IgD-negative memory B cell (primary cell): Measurements from ENCODE around the gene EPC1. TPM values are rescaled to one million over a fixed set of nuclear protein-coding genes. Genes with fewer than 3 reads are reported as not detected.
A peak's percentile ranks its signal among the peaks of the same experiment; 100 is the strongest.

Experiments used
- H3K27ac Mint-ChIP-seq, 3 donors: one replicate each; pipeline ENCODE4 v1.8.0; 2020 to 2022; ENCODE audit warnings: mild to moderate bottlenecking in 3 of 3, mixed read lengths in 3 of 3, moderate library complexity in 1 of 3
- H3K27me3 Mint-ChIP-seq: one replicate; pipeline ENCODE4 v1.8.0; 2021; ENCODE audit warnings: mixed read lengths
- H3K36me3 Mint-ChIP-seq: one replicate; pipeline ENCODE4 v1.8.0; 2020; ENCODE audit warnings: mild to moderate bottlenecking, mixed read lengths
- H3K4me1 Mint-ChIP-seq, 3 donors: one replicate each; pipeline ENCODE4 v1.8.0; 2020 to 2022; ENCODE audit warnings: mixed read lengths in 3 of 3, mild to moderate bottlenecking in 1 of 3
- H3K4me3 Mint-ChIP-seq, 4 donors: one replicate each; pipeline ENCODE4 v1.8.0; 2020 to 2022; ENCODE audit warnings: mild to moderate bottlenecking in 4 of 4, mixed read lengths in 4 of 4, moderate library complexity in 3 of 4
- H3K9me3 Mint-ChIP-seq, 3 donors: one replicate each; pipeline ENCODE4 v1.8.0; 2020 to 2021; ENCODE audit warnings: mixed read lengths in 3 of 3, mild to moderate bottlenecking in 1 of 3
- polyA plus RNA-seq: library from polyadenylated mRNA; unstranded; fragments of 300-500 nt; fragmentation: Illumina TruSeq; gene quantifications from one replicate; pipeline ENCODE4 v1.2.3, GENCODE V29; 2021

Gene EPC1
- polyA plus RNA-seq, 1 donor from 2014 or later: 78.9 TPM

DNA sequence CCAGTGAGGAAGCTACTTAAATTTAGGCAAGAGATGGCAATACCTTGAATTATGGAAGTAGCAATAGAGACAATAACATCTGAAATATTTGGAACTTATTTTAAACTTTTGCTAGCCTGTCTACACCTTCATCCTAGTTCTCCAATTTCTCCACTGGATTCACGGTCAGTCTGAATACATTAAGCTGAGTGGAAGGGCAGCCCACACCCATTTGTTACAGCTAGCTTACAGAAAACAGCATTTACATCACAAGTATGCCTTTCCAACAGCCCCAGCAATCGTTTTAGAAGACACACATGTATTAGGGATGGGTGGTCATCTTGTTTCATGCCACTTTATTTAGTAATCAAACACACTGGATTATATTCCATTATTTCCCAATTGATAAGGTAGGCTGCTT lies 16.7 kb downstream of the EPC1 start:
- Mint-ChIP-seq H3K9me3 (no peaks in the 10 kb centered on the region), H3K4me3 (no peak overlapping the region), H3K27ac (peak overlapping the region in 1 of 3 donors; percentile 33), H3K27me3 (no peaks in the 10 kb centered on the region), H3K36me3 (no peaks in the 10 kb centered on the region), H3K4me1 (peaks cover 71 to 88% (median 71%) of the 10 kb centered on the region in 3 donors)

DNA sequence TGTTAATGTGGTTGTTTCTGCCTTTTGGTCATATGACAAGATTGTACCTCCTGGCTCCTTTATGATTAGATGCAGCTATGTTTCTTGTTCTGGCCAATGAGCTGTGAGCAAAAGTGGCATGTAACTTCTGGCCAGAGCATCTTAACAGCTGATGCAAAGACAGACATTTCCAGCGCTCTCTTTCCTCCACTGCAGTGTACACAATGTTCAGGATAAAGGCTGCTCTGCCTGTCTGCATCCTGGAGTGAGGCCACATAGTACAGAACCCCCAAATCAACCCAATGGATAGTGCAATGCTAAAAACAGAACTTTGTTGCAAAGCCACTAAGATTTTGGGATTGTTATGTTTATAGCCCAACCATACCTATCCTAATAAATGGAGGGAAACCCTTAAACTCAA lies 17.9 kb downstream of the EPC1 start:
- H3K27ac Mint-ChIP-seq: peak overlapping the region in 2 of 3 donors; percentile 72
- no peaks in the 10 kb centered on the region for H3K9me3 Mint-ChIP-seq
- H3K27me3 Mint-ChIP-seq: no peaks in the 10 kb centered on the region
- H3K4me1 Mint-ChIP-seq: peaks cover 62 to 81% (median 71%) of the 10 kb centered on the region in 3 donors
- no peaks in the 10 kb centered on the region for H3K36me3 Mint-ChIP-seq
- H3K4me3 Mint-ChIP-seq: peak overlapping the region in 1 of 4 donors; percentile 41

DNA sequence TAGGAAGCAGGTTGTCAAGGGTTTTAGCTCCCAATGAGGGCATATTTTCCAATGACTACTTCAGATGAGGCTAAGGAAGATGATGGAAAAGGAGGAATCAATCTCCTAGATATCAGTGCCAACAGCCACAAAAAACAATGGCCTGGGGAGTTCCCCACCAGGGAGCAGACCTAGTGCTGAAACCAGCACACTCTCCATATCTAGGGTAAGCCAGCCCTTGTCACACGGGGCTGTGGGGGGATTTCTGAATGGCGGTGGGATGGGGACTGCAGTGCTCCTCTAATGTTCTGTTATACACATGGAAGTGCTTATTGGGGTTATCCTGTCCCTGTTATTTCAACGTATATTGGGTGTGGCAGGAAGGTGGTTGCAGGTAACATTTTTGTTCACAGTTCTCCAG lies 18.5 kb downstream of the EPC1 start:
- Mint-ChIP-seq H3K27ac (peak overlapping the region in 2 of 3 donors; percentile 72), H3K27me3 (no peaks in the 10 kb centered on the region), H3K4me3 (peak overlapping the region in 1 of 4 donors; percentile 13), H3K9me3 (no peaks in the 10 kb centered on the region), H3K36me3 (peaks cover 1% of the 10 kb centered on the region), H3K4me1 (peaks cover 58 to 77% (median 66%) of the 10 kb centered on the region in 3 donors)

DNA sequence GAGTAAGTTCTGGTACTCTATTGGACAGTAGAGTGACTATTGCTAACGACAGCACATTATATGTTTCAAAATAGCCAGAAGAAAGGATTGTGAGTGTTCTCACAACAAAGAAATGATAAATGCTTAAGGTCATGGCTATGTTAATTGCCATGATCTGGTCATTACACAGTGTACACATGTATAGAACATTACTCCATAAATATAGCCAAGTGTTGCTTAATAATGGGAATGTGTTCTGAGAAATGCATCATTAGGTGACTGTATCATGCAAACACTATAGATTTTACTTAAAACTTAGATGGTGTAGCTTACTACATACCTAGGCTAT lies 19.6 kb downstream of the EPC1 start:
- Mint-ChIP-seq H3K9me3 (no peaks in the 10 kb centered on the region), H3K36me3 (peaks cover 1% of the 10 kb centered on the region), H3K4me1 (peaks cover 55 to 74% (median 56%) of the 10 kb centered on the region in 3 donors), H3K27me3 (no peaks in the 10 kb centered on the region), H3K27ac (peak overlapping the region in 2 of 3 donors; percentile 2 to 39), H3K4me3 (peak overlapping the region in 3 of 4 donors; percentile 0 to 48 (median 4))

DNA sequence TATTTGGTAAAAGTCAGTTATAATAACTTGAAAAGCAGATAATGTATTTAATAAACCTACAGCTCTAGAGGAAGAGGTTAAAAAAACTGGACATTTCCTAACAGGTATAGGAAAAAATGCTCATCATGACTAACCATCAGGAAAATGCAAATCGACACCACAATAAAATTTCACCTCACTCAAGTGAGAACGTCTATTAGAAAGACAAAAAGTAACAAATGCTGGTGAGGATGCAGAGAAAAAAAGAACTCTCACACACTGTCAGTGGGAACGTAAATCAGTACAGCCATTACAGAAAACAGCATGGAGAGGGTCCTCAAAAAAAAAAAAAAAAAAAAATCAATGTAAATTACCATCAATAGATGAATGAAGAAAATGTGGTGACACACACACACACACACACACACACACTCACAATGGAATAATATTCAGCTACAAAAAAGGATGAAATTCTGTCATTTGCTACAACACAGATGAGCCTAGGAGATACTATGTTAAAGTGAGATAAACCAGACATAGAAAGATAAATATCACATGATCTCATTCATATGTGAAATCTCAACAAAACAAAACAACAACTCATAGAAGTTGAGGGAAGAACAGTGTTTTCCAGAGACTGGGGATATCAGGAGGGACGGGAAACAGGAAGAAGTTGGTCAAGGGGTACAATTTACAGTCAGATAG lies 20.1 kb downstream of the EPC1 start:
- Mint-ChIP-seq H3K9me3 (no peaks in the 10 kb centered on the region), H3K27me3 (no peaks in the 10 kb centered on the region), H3K4me1 (peaks cover 51 to 70% (median 52%) of the 10 kb centered on the region in 3 donors), H3K36me3 (peaks cover 1% of the 10 kb centered on the region), H3K4me3 (peak overlapping the region in 3 of 4 donors; percentile 4 to 48 (median 34)), H3K27ac (peak overlapping the region in 2 of 3 donors; percentile 2 to 39)

DNA sequence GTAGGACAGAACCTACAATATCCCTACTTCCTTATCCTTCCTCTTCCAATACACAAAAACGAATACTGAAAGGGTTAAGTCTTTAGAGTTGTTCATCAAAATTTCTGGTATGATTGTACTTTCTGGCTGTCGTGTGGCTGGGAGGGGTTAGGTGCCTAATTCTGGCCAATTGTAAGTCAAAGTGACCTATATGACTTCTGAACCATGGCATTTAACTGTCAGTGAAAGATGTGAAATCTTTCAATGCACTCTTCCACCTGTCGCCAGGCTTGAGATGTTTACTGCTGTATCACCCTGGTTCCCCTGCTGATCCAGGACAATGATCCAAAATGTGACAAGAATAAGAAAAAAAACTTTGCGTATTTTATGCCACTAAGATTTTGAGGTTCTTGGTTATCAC lies 20.8 kb downstream of the EPC1 start:
- no peaks in the 10 kb centered on the region for H3K9me3 Mint-ChIP-seq
- H3K27ac Mint-ChIP-seq: no peak overlapping the region
- peaks cover 1% of the 10 kb centered on the region for H3K36me3 Mint-ChIP-seq
- no peaks in the 10 kb centered on the region for H3K27me3 Mint-ChIP-seq
- peak overlapping the region in 1 of 4 donors; percentile 7 for H3K4me3 Mint-ChIP-seq
- H3K4me1 Mint-ChIP-seq: peaks cover 55 to 69% (median 56%) of the 10 kb centered on the region in 3 donors

DNA sequence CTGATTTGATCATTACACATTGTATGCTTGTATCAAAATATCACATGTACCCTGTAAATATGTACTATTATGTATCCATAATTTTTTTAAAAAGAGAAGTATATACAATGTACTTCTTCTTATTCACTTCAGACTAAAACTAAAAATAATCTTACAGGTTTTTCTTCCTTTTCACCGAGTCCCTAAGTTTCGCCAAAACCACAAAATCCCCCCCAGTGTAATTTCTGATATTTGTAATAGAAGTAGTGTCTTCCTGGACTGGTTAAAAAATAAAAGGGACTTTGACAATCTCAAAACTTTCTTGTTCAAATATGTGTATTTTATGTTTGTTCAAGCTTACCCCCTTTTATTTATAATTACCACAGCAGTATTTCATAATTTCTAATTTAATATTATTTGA lies 23.9 kb downstream of the EPC1 start:
- no peaks in the 10 kb centered on the region for H3K27me3 Mint-ChIP-seq
- H3K4me3 Mint-ChIP-seq: peak overlapping the region in 1 of 4 donors; percentile 42
- peak overlapping the region in 1 of 3 donors; percentile 12 for H3K27ac Mint-ChIP-seq
- H3K4me1 Mint-ChIP-seq: peaks cover 53 to 64% (median 62%) of the 10 kb centered on the region in 3 donors
- no peaks in the 10 kb centered on the region for H3K9me3 Mint-ChIP-seq
- H3K36me3 Mint-ChIP-seq: peaks cover 1% of the 10 kb centered on the region

DNA sequence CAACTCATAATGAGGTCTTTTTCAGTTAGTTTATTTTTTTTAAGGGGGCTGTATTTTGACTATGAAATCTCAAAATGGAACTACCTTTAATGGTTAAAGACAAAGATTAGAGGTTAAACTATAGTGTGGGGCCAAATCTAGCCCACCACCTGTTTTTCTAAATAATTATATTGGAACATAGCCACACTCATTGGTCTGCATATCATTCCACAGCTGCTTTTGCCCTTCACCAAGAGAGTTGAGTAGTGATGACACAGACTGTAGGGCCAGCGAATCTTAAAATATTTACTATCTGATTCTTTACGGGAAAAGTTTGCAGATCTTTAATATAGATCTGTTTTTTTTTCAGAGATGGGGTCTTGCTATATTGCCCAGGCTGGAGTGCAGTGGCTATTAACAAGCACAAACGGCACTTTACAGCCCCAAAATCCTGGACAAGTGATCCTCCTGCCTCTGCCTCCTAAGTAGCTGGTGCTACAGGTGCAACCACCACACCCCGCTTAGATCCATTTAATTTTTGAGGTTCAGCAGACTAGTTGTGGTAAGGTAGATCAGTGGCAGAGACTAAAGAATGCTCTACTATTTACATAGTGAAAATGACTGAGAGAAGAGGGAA lies 25.8 kb downstream of the EPC1 start:
- Mint-ChIP-seq H3K4me1 (peaks cover 42 to 62% (median 59%) of the 10 kb centered on the region in 3 donors), H3K36me3 (peaks cover 1% of the 10 kb centered on the region), H3K4me3 (peak overlapping the region in 2 of 4 donors; percentile 14 to 19), H3K27me3 (no peaks in the 10 kb centered on the region), H3K9me3 (no peaks in the 10 kb centered on the region), H3K27ac (peak overlapping the region in 1 of 3 donors; percentile 54)

DNA sequence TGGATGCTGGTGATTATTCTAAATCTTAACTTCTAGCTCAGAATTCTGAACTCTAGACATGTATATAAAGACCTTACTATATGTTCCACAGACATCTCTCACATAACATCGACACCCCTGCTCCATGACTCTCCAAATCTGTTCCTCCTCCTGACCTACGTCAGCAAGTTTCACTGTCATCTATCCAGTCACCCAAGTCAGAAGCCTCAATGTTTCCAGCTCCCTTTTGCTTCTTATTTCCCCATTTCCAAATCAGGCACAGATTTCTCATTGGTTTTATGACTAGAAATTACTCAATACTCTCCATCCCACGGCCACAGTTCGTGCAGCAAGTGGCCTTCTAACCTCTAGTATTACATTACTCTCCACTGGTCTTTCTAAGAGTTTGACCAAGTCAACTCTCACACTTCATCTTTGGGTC lies 28.5 kb downstream of the EPC1 start:
- no peaks in the 10 kb centered on the region for H3K27me3 Mint-ChIP-seq
- no peaks in the 10 kb centered on the region for H3K9me3 Mint-ChIP-seq
- H3K27ac Mint-ChIP-seq: peak overlapping the region; percentile 37 to 91 (median 91)
- H3K4me3 Mint-ChIP-seq: peak overlapping the region; percentile 0 to 75 (median 10)
- H3K4me1 Mint-ChIP-seq: peaks cover 50 to 64% (median 63%) of the 10 kb centered on the region in 3 donors
- no peaks in the 10 kb centered on the region for H3K36me3 Mint-ChIP-seq

DNA sequence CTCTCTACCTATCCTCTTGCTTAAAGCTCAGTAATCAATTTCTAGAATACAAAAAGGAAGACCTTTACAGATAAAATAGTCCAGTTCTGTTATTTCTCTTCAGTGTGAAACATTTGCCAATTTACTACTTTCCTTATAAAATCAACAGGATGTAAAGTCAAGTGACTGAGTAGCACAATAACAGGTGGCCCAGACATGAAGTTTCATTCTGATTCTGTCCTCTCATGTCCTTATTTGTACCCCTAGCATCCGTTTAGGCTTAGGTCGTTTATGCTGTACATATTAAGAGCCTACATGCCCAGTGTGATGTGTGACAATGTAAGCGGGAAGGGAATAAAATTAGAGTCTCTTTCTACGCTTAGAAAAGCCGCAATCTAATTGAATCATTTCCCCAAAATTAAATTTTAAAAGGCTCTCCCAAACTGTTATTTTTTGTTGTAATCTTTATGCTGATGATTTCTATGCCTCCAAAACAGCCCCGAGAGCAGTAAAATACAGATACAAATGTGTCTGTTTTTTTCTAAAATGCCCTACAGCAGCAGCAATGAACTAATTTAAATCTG lies 29.1 kb downstream of the EPC1 start:
- no peaks in the 10 kb centered on the region for H3K27me3 Mint-ChIP-seq
- H3K4me1 Mint-ChIP-seq: peaks cover 55 to 68% (median 61%) of the 10 kb centered on the region in 3 donors
- no peaks in the 10 kb centered on the region for H3K9me3 Mint-ChIP-seq
- H3K36me3 Mint-ChIP-seq: no peaks in the 10 kb centered on the region
- peak overlapping the region in 3 of 4 donors; percentile 0 to 75 (median 15) for H3K4me3 Mint-ChIP-seq
- peak overlapping the region; percentile 37 to 91 (median 91) for H3K27ac Mint-ChIP-seq

DNA sequence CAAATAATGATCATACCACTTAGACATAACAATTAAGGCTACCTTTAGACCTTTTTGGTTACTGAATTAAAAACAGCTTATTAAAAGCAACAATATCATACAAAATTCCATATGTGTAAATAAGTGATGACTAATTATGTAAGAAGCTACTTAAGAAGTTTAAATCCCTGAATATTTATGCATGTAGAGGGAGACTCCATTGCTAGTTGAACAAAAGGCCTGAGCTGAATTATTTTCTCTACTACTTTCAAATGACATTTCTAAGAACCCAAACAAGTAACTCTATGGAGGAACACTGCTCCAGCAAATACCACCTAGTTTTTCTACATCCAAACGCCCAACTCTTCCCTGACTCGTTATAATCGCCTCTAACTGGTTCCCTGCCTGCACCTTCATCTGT lies 31.5 kb downstream of the EPC1 start:
- Mint-ChIP-seq H3K36me3 (peaks cover 2% of the 10 kb centered on the region), H3K27me3 (no peaks in the 10 kb centered on the region), H3K9me3 (no peaks in the 10 kb centered on the region), H3K4me1 (peaks cover 51 to 65% (median 52%) of the 10 kb centered on the region in 3 donors), H3K4me3 (no peak overlapping the region), H3K27ac (peak overlapping the region in 2 of 3 donors; percentile 6 to 9)

DNA sequence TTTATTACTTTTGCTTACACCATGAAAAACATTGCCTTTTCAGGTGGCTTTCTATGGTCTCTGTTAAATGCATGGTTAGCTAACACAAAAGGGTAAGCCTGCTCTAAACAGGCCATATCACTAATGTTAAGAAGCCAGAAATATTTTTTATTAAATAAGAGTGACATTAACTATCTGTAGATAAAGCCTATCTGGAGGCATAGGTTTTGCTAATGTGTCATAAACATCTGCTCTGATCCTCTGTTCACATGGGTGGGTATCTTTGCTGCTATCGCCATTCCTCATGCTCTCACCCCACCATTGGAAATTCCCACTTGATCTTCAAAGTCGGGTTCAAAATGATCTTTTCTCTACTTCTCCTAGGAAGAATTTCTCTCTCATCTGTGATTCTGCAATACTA lies 32.4 kb downstream of the EPC1 start:
- H3K9me3 Mint-ChIP-seq: no peaks in the 10 kb centered on the region
- H3K4me3 Mint-ChIP-seq: no peak overlapping the region
- H3K36me3 Mint-ChIP-seq: peaks cover 2% of the 10 kb centered on the region

DNA sequence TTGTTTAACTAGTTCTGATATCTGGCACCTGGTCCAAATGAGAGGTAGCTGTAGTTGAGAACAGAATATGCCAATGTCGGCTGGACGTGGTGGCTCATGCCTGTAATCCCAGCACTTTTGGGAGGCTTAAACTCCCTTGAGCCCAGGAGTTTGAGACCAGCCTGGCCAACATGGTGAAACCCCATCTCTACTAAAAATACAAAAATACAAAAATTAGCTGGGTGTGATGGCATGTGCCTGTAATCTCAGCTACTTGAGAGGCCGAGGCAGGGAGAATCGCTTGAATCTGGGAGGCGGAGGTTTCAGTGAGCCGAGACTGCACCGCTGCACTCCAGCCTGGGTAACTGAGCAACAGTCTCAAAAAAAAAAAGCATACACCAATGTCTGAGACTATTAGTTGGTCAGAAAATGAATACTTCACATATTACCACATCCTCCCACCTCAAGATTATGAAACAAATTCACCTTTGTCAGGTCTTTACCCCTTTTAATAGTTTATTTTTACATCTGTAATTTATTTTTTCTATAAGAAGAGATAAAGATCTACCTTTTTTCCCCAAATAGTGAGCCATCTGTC lies 38.8 kb downstream of the EPC1 start:
- peaks cover 2% of the 10 kb centered on the region for H3K36me3 Mint-ChIP-seq
- H3K4me1 Mint-ChIP-seq: peaks cover 26 to 48% (median 38%) of the 10 kb centered on the region in 3 donors
- H3K27me3 Mint-ChIP-seq: no peaks in the 10 kb centered on the region
- no peak overlapping the region for H3K4me3 Mint-ChIP-seq
- H3K27ac Mint-ChIP-seq: peak overlapping the region; percentile 45 to 74 (median 56)
- no peaks in the 10 kb centered on the region for H3K9me3 Mint-ChIP-seq

More for the DNA sequence above, 32.4 kb downstream of the EPC1 start:
- Mint-ChIP-seq H3K27me3 (no peaks in the 10 kb centered on the region), H3K27ac (peak overlapping the region in 2 of 3 donors; percentile 27 to 75), H3K4me1 (peaks cover 45 to 60% (median 56%) of the 10 kb centered on the region in 3 donors)

DNA sequence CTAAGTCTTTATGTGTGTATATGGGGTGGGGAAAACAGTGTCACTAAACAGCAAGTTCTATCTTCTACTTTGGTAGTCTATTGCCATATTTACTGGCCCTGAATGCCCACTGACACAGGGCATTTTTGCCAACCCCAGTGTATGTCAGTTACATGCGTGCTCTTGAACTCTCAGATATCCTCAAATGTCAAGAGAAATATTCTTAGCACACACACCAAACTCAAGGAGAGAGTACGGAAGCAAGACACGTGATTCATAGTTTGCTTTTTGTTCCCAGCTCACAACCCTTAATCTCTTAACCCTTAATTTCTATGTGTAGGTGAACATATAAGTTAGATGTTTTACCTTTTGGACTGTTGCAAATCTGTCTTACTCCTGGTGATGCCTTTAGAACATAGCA lies 39.3 kb downstream of the EPC1 start:
- H3K27ac Mint-ChIP-seq: peak overlapping the region; percentile 45 to 55 (median 54)
- no peaks in the 10 kb centered on the region for H3K27me3 Mint-ChIP-seq
- no peaks in the 10 kb centered on the region for H3K9me3 Mint-ChIP-seq
- H3K4me1 Mint-ChIP-seq: peaks cover 26 to 46% (median 37%) of the 10 kb centered on the region in 3 donors
- peaks cover 2% of the 10 kb centered on the region for H3K36me3 Mint-ChIP-seq
- no peak overlapping the region for H3K4me3 Mint-ChIP-seq
